H1 (cell line): ENCODE data around the gene OBSCN. TPM values are rescaled to one million over a fixed set of nuclear protein-coding genes. Genes with fewer than 3 reads are reported as not detected.

Experiments
- CTCF ChIA-PET: fragments of 300-600 bp; sonication (Branson Sonifier 250); formaldehyde crosslinking; loops from one replicate; lab custom pipeline; 2021; ENCODE audit not compliant: partially characterized antibody; lab: Charles Lee
- POLR2A ChIA-PET: fragments of 300-600 bp; sonication (Branson Sonifier 250); formaldehyde crosslinking; loops from one replicate; lab custom pipeline; 2021; ENCODE audit warnings: inconsistent platforms; ENCODE audit not compliant: partially characterized antibody; lab: Charles Lee
- DNase-seq, 2 experiments: peaks; one replicate each; pipeline versions ENCODE4 v3.0.0 to v3.0.0-alpha.2; 2010 to 2022; ENCODE audit warnings: low spot score in 2 of 2, low read depth in 1 of 2, mixed read lengths in 1 of 2
- FAIRE-seq: peaks from 2 replicates; lab custom pipeline; 2011; peaks lifted over from hg19 to GRCh38; lab: Jason Lieb, UNC
- H2AFZ ChIP-seq: 2 replicates; pipeline ENCODE4 v1.8.1; 2012; ENCODE audit warnings: low read length, inconsistent platforms
- H2AK5ac ChIP-seq: 2 replicates; pipeline ENCODE4 v1.6.1; 2013; ENCODE audit warnings: low read depth, low read length
- H2BK120ac ChIP-seq: replicated peaks from 2 replicates; pipeline ENCODE3; 2013; ENCODE audit warnings: low read depth, low read length, inconsistent platforms
- H2BK12ac ChIP-seq: 2 replicates; pipeline ENCODE4 v1.6.1; 2013; ENCODE audit warnings: low read depth, low read length
- H2BK15ac ChIP-seq: 2 replicates; pipeline ENCODE4 v1.6.1; 2013; ENCODE audit warnings: low read length
- H2BK20ac ChIP-seq: 2 replicates; pipeline ENCODE4 v1.6.1; 2013; ENCODE audit warnings: low read length
- H2BK5ac ChIP-seq: 2 replicates; pipeline ENCODE4 v1.6.1; 2013; ENCODE audit warnings: low read depth, low read length
- H3K14ac ChIP-seq: 2 replicates; pipeline ENCODE4 v1.6.1; 2013; ENCODE audit warnings: inconsistent platforms; ENCODE audit not compliant: insufficient read length
- H3K18ac ChIP-seq: 2 replicates; pipeline ENCODE4 v1.6.1; 2013; ENCODE audit warnings: low read length; ENCODE audit errors: extremely low read depth
- H3K23ac ChIP-seq: 2 replicates; pipeline ENCODE4 v1.6.1; 2013; ENCODE audit warnings: inconsistent platforms; ENCODE audit not compliant: insufficient read length
- H3K23me2 ChIP-seq: 2 replicates; pipeline ENCODE4 v1.6.1; 2013; ENCODE audit warnings: low read depth, low read length
- H3K27ac ChIP-seq: 2 replicates; pipeline ENCODE4 v1.6.1; 2011; ENCODE audit warnings: low read depth, low read length, inconsistent platforms
- H3K27me3 ChIP-seq, 4 experiments: replicated peaks in 1 of 4; 1 replicate in 1 of 4; 2 replicates in 3 of 4; pipeline versions ENCODE4 v1.6.1 to v1.8.1; 2011 to 2013; ENCODE audit warnings: low read length in 3 of 4, mild to moderate bottlenecking in 3 of 4, inconsistent platforms in 2 of 4, mixed read lengths in 2 of 4, moderate library complexity in 1 of 4; ENCODE audit not compliant: control insufficient read depth in 3 of 4, insufficient read depth in 3 of 4; ENCODE audit errors: extremely low read depth in 1 of 4
- H3K36me3 ChIP-seq, 4 experiments: 2 replicates each; pipeline versions ENCODE4 v1.6.1 to v1.8.1; 2011 to 2013; ENCODE audit warnings: mild to moderate bottlenecking in 4 of 4, low read length in 3 of 4, moderate library complexity in 2 of 4, control low read depth in 1 of 4, inconsistent platforms in 1 of 4; ENCODE audit not compliant: insufficient read depth in 4 of 4, control insufficient read depth in 2 of 4
- H3K4ac ChIP-seq: replicated peaks from 2 replicates; pipeline ENCODE3; 2013; ENCODE audit warnings: low read length, low read depth, mixed read lengths, inconsistent platforms; ENCODE audit not compliant: insufficient read length
- H3K4me1 ChIP-seq, 4 experiments: replicated peaks in 1 of 4; 1 replicate in 1 of 4; 2 replicates in 3 of 4; pipeline versions ENCODE4 v1.6.1 to v1.8.1; 2011 to 2013; ENCODE audit warnings: low read length in 3 of 4, inconsistent platforms in 2 of 4, mixed read lengths in 1 of 4; ENCODE audit not compliant: insufficient read depth in 4 of 4, control insufficient read depth in 3 of 4
- H3K4me2 ChIP-seq, 2 experiments: 2 replicates each; pipeline versions ENCODE4 v1.6.1 to v1.8.1; 2011 to 2013; ENCODE audit warnings: low read depth in 2 of 2, low read length in 2 of 2, control low read depth in 1 of 2, inconsistent platforms in 1 of 2, mild to moderate bottlenecking in 1 of 2; ENCODE audit not compliant: insufficient read depth in 1 of 2
- H3K4me3 ChIP-seq, 4 experiments: fragments of 200-600, 300-600 bp in 1 of 4; sonication (generic), shearing (Covaris generic), sonication (Bioruptor Twin) in 1 of 4; 2 replicates each; pipeline versions ENCODE4 v1.5.1 to v1.8.1; 2011 to 2016; ENCODE audit warnings: low read length in 4 of 4, low read depth in 3 of 4, control low read depth in 2 of 4, inconsistent platforms in 2 of 4, mild to moderate bottlenecking in 2 of 4, mixed read lengths in 1 of 4, moderate library complexity in 1 of 4; ENCODE audit not compliant: insufficient read depth in 2 of 4; ENCODE audit errors: extremely low read depth in 1 of 4
- H3K56ac ChIP-seq: replicated peaks from 2 replicates; pipeline ENCODE3; 2013; ENCODE audit warnings: low read depth, mild to moderate bottlenecking, mixed read lengths, low read length, inconsistent platforms; ENCODE audit not compliant: insufficient read length
- H3K79me1 ChIP-seq: 2 replicates; pipeline ENCODE4 v1.6.1; 2013; ENCODE audit warnings: low read depth, low read length, control low read depth
- H3K79me2 ChIP-seq, 2 experiments: 2 replicates each; pipeline versions ENCODE4 v1.6.1 to v1.8.1; 2012 to 2013; ENCODE audit warnings: low read length in 2 of 2, mild to moderate bottlenecking in 2 of 2, inconsistent platforms in 1 of 2; ENCODE audit not compliant: insufficient read depth in 2 of 2, control insufficient read depth in 1 of 2
- H3K9ac ChIP-seq, 4 experiments: replicated peaks in 1 of 4; 1 replicate in 1 of 4; 2 replicates in 3 of 4; pipeline versions ENCODE4 v1.6.1 to v1.8.1; 2011 to 2013; ENCODE audit warnings: low read depth in 3 of 4, low read length in 3 of 4, control low read depth in 2 of 4, mild to moderate bottlenecking in 2 of 4, moderate library complexity in 2 of 4, inconsistent platforms in 1 of 4; ENCODE audit errors: extremely low read depth in 1 of 4
- H3K9me3 ChIP-seq, 2 experiments: 2 replicates each; pipeline versions ENCODE4 v1.6.1 to v1.8.1; 2012 to 2013; ENCODE audit warnings: mild to moderate bottlenecking in 2 of 2, moderate library complexity in 2 of 2, control low read depth in 1 of 2, inconsistent platforms in 1 of 2, low read depth in 1 of 2, low read length in 1 of 2, mixed read lengths in 1 of 2; ENCODE audit not compliant: insufficient read depth in 2 of 2
- H4K20me1 ChIP-seq, 2 experiments: replicated peaks in 1 of 2; 2 replicates each; pipeline versions ENCODE3 to v1.8.1; 2011 to 2013; ENCODE audit warnings: inconsistent platforms in 2 of 2, low read length in 2 of 2, mild to moderate bottlenecking in 1 of 2; ENCODE audit not compliant: insufficient read depth in 2 of 2, control insufficient read depth in 1 of 2
- H4K5ac ChIP-seq: 2 replicates; pipeline ENCODE4 v1.6.1; 2013; ENCODE audit warnings: low read length, low read depth, mixed read lengths, inconsistent platforms; ENCODE audit not compliant: insufficient read length
- H4K8ac ChIP-seq: 2 replicates; pipeline ENCODE4 v1.8.0; 2013; ENCODE audit warnings: mild to moderate bottlenecking, moderate library complexity, low read length, inconsistent platforms; ENCODE audit not compliant: insufficient read depth; ENCODE audit errors: extremely low read depth
- H4K91ac ChIP-seq: replicated peaks from 2 replicates; pipeline ENCODE3; 2013; ENCODE audit warnings: low read length, mixed read lengths, inconsistent platforms; ENCODE audit not compliant: insufficient read length
- RFX5 ChIP-seq: IDR thresholded peaks from 2 replicates; pipeline ENCODE4 v1.6.1; 2011; ENCODE audit warnings: low read depth, low read length, improper control_type of control experiment, borderline replicate concordance
- WGBS, 2 experiments: shearing (Covaris generic) in 1 of 2; methylation state at CpG; one replicate each; pipeline versions ENCODE4 v1.1.6 to v1.1.7; 2013 to 2015; ENCODE audit warnings: low lambda C conversion rate in 2 of 2, mixed read lengths in 2 of 2, inconsistent platforms in 1 of 2, low coverage in 1 of 2, missing lambda C conversion rate in 1 of 2; ENCODE audit not compliant: insufficient replicate concordance in 2 of 2, insufficient coverage in 1 of 2, insufficient read length in 1 of 2; ENCODE audit errors: extremely low coverage in 1 of 2, missing lambda C conversion rate in 1 of 2; 5-methylcytosine and 5-hydroxymethylcytosine counted together
- polyA plus RNA-seq, 7 experiments: library from polyadenylated mRNA; depleted of rRNA in 3 of 7; stranded (reverse) in 5 of 7; unstranded in 2 of 7; fragments of >200 nt in 5 of 7; fragments of 200-250 nt in 2 of 7; gene quantifications; 1 replicate in 5 of 7; 2 replicates in 1 of 7; 4 replicates in 1 of 7; pipeline versions ENCODE4 v1.2.1 to v1.2.3, GENCODE V29; 2011 to 2013; ENCODE audit warnings: missing spikeins in 2 of 7, mixed read lengths in 2 of 7
- total RNA-seq: library from RNA; stranded (reverse); fragmentation: NEBNext Ultra II Directional; extraction: Animal tissue kit (Norgen Biotek cat#: 25700); gene quantifications from 2 replicates; pipeline ENCODE4 v1.2.1, GENCODE V29; 2021
- TF ChIP-seq, protein P1 (sequence below): IDR thresholded peaks from 2 replicates; pipeline ENCODE4 v1.6.1; 2012; ENCODE audit warnings: inconsistent platforms

The OBSCN gene
- total and polyA plus RNA-seq, 2 of the 8 experiments (the other 6 are each of a cell fraction or from before 2014, with no cell fraction given): 7.5 to 28.4 TPM

DNA sequence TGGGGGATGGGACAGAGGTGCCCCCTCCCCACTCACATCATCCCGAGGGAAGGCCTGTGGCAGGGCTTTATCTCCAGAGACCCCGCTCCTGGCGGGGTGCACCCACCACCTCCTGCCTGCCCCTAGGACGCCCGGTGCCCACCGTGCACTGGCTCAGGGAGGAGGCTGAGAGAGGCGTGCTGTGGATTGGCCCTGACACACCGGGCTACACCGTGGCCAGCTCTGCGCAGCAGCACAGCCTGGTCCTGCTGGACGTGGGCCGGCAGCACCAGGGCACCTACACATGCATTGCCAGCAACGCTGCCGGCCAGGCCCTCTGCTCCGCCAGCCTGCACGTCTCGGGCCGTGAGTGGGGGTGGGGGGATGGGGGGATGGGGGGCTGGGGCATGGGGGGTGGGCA, 127.1 kb downstream of the OBSCN start:
- Histone ChIP-seq H3K79me2 (no peaks in the 10 kb centered on the region), H3K27ac (no peak overlapping the region), H3K4me2 (no peak overlapping the region), H4K20me1 (peaks cover 0 to 5% of the 10 kb centered on the region in 2 experiments), H2BK15ac (no peak overlapping the region), H4K5ac (no peak overlapping the region), H3K14ac (no peak overlapping the region), H3K27me3 (no peaks in the 10 kb centered on the region), H3K23ac (no peak overlapping the region), H3K79me1 (no peaks in the 10 kb centered on the region), H2AFZ (no peak overlapping the region), H3K18ac (no peak overlapping the region), H3K56ac (no peak overlapping the region), H3K4me3 (no peak overlapping the region), H3K9ac (no peak overlapping the region), H3K23me2 (no peaks in the 10 kb centered on the region), H2BK20ac (no peak overlapping the region), H3K36me3 (peaks cover 0 to 5% (median 3%) of the 10 kb centered on the region in 4 experiments; a peak in 4 of 8 replicates), H2AK5ac (no peak overlapping the region), H3K9me3 (no peaks in the 10 kb centered on the region; a peak in 1 of 4 replicates), H2BK120ac (no peak overlapping the region), H3K4me1 (no peaks in the 10 kb centered on the region; a peak in 1 of 7 replicates), H4K8ac (no peak overlapping the region; the same call in 1 of the 2 replicates), H2BK5ac (no peak overlapping the region), H2BK12ac (no peak overlapping the region), H4K91ac (no peak overlapping the region), H3K4ac (no peak overlapping the region)
- ChIA-PET POLR2A (no interaction called here), CTCF (no interaction called here)
- WGBS, 2 experiments: 80% methylated on average over 11 of the region's 18 CpGs; no CpG with 5 or more reads in 1 of the 2 experiments
- no peak for FAIRE-seq
- peak in 1 of 2 experiments; percentile 33 for DNase-seq
- TF ChIP-seq, protein P1, sequence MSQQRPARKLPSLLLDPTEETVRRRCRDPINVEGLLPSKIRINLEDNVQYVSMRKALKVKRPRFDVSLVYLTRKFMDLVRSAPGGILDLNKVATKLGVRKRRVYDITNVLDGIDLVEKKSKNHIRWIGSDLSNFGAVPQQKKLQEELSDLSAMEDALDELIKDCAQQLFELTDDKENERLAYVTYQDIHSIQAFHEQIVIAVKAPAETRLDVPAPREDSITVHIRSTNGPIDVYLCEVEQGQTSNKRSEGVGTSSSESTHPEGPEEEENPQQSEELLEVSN: no peak
- no peak for TF ChIP-seq RFX5
